ENCODE data around the gene CLEC11A.

DNA sequence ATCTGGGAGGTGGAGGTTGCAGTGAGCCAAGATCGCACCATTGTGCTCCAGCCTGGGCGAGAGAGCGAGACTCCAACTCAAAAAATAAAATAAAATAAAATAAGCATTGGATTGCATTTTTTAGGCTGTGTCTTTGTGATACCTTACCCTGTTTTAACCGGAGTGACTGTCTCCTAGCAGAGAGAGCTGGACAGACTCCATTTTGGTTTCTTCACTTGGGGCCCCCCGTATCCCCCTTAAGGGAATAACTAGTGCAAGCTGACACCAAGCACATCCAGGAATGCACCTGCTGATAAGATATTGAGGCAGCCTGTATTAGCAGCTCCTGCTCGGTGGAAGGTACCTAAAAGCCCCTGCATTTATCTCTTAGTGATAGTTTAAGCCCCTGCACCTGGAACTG, 26.3 kb downstream of the CLEC11A start:
- TF ChIP-seq, protein P1, sequence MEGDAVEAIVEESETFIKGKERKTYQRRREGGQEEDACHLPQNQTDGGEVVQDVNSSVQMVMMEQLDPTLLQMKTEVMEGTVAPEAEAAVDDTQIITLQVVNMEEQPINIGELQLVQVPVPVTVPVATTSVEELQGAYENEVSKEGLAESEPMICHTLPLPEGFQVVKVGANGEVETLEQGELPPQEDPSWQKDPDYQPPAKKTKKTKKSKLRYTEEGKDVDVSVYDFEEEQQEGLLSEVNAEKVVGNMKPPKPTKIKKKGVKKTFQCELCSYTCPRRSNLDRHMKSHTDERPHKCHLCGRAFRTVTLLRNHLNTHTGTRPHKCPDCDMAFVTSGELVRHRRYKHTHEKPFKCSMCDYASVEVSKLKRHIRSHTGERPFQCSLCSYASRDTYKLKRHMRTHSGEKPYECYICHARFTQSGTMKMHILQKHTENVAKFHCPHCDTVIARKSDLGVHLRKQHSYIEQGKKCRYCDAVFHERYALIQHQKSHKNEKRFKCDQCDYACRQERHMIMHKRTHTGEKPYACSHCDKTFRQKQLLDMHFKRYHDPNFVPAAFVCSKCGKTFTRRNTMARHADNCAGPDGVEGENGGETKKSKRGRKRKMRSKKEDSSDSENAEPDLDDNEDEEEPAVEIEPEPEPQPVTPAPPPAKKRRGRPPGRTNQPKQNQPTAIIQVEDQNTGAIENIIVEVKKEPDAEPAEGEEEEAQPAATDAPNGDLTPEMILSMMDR (IDR thresholded peaks at IDR 0.05): no peak
- TF ChIP-seq POLR2A (IDR thresholded peaks at IDR 0.05) (no peak), POLR2AphosphoS5 (IDR thresholded peaks at IDR 0.05) (no peak)
